HUDEP-2 (cell line): ENCODE measurements around the gene HTRA2.
A peak's percentile ranks its signal among the peaks of the same experiment; 100 is the strongest.
"Not testable (repeated sequence)": the region's sequence is repeated elsewhere in the genome, so short reads cannot be mapped to it uniquely, and the experiment has no call there.

Experiments
- DNase-seq, 76 experiments: peaks; one replicate each; lab custom pipeline; 2025; ENCODE audit not compliant: unreplicated experiment in 76 of 76; lab: John Stamatoyannopoulos, UW

The HTRA2 gene

GRCh38 chr2:74556831-74557370 is 27.2 kb downstream of the HTRA2 start:
- DNase-seq, result no peak

- no peak for DNase-seq
These were observed 28.8 kb downstream of the HTRA2 start for GRCh38 chr2:74558284-74559230.

DNA sequence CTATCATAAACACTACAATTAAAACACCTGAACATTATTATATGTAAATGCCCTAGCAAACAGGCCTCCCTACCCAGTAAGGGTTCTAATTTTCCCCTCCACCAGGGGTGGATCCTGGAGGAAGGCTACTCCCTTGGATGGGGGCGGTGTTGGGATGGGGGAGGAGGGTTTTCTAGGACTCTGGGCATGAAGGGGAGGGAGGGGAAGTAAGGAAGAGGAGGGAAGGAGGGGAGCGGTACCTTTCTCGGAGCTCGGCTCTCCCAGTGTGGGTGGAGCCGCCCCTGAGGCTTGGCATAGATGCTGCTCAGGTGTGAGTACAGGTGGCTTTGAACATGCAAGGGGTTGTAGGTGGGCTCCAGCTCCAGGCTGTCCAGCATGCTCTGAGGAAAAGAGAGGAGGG is 30.2 kb downstream of the HTRA2 start:
- DNase-seq, result no peak

- no peak for DNase-seq
These were observed 30.9 kb downstream of the HTRA2 start for GRCh38 chr2:74560591-74560990.

DNA sequence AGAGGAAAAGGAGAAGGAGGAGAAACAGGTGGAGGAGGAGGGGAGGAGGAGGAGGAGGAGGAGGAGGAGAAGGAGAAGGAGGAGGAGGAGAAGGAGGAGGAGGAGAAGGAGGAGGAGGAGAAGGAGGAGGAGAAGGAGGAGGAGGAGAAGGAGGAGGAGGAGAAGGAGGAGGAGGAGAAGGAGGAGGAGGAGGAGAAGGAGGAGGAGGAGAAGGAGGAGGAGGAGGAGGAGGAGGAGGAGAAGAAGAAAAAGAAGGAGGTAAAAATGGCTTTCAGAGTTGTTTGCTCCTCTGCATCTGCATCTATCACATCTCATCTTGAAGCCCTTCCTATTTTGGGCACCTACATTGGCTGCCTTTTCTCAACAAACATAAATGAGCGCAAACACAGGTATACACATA is 31.3 kb downstream of the HTRA2 start:
- DNase-seq, result not testable (repeated sequence)

DNA sequence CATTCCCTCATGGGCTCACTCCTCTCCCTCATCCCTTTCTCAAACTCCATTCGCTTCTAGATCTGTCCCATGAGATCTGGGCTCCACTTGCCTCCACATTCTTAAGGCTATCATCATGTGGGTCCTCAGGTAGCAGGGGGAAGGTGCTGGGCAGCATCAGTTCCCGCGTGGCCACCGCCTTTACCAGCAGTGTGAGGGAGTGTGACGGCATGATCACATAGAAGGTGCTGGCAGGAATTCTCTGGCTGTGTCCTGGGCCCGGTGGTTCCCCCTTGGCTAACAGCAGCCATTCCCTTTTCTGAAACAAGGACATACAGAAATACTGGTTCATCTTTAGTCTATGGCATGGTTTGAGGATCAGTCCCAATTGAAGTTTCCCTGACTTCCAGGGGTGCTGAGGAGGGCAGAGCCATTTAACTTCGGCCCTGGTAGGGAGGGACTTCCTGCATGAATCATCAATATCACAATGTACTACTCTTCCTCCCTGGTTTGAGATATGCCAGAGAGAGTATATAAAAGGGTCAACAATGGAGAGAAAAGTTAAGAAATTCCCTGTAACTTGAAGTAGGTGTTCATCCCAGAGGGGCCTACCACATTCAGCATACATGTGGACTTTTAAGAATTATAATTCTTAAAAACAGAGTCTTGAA is 32.5 kb downstream of the HTRA2 start:
- DNase-seq, result no peak

DNA sequence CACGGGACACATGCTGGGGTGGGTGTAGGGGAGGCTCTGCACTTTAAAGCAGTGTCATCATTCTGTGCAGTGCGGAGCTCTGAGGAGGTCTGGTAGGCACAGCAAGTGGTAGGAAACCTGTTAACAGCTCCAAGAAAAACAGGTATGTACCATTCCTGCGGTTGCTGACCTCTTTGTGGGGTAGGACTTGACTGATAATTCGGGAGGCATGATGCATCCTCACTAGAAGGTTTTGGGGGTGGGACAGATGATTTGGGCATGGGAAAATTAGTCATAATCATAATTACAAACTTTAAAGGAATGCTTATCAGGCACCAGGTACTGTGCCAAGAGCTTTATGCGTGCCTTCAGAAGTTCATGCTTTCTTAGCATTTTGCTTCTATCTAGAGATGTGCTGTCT is 34.5 kb downstream of the HTRA2 start:
- no peak for DNase-seq

DNA sequence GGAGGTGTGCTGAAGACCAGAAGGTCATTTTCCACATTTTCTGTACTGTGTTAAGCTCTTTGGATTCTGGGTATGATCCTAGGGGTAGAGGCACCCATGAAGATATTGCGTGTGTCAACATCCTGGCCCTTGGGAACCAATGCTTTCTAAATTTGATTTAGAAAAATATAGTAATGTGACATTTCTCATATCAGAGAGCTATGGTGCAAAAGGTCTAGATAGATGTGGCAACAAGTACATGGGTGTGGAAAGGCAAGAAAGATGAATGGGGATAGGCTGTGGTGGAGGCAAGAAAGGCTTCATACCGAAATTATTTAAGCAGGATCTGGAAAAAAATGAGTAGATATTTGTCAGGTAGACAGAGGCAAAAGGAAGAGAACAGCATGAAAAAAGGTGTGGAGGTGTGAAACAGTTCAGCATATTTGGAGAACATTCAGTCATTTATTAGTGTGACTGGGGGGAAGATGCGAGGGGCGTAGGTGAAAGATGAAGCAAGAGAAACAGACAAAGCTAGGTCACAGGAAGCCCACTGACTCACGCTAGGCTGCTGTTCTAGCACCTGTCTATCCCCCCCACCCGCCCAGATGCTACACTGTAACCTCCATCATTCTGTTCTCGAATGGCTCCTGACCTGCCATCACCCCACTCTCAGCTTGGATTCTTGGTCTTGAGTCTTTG is 36.5 kb downstream of the HTRA2 start:
- no peak for DNase-seq

GRCh38 chr2:74566754-74567085 is 37.0 kb downstream of the HTRA2 start:
- no peak for DNase-seq

- no peak for DNase-seq
These were observed 38.1 kb downstream of the HTRA2 start for GRCh38 chr2:74567881-74568280.

GRCh38 chr2:74569686-74570085 is 40.0 kb downstream of the HTRA2 start:
- DNase-seq, result no peak

GRCh38 chr2:74571058-74571457 is 41.3 kb downstream of the HTRA2 start:
- DNase-seq, result no peak

- peak in 1 of 76 experiments; percentile 4 for DNase-seq
These were observed 42.6 kb downstream of the HTRA2 start for GRCh38 chr2:74572178-74572925.

DNA sequence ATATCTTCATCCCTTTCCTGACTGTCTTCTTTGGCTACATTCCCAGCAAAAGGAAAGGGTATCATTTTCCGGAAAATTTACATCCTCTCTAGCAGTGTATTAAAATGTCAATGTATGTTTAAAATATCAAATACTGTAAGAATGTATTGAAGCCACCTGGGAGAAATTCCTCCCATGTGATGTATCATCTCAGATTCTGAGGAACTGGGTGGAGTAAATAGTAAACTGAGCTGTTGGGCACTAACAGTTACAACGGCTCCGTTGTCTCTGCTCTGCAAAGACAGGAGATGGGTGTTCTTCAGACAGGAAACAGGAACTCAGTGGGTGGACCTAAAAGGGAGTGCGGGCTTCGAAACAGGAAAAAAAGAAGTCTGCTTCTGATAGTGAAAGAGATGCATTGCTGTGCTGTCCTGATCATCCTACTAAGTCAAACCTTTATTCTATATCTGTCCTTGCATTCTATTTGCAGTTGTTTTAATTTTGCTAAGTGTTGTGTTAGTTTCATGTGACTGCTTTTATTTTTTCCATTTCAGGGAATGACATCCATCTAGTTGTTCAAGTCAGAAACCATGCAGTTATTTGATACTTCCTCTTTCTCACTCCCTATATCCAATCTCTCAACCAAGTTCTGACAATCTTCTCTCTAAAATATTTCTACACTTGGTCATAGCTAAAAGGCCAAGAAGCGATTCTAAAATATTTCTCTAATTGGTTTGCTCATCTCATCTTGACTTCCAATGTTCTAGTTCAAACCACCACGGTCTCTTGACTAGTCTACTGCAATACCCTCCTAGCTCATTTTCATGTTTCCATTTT is 44.2 kb downstream of the HTRA2 start:
- peak in 18 of 76 experiments; percentile 1 to 63 (median 20) for DNase-seq

DNA sequence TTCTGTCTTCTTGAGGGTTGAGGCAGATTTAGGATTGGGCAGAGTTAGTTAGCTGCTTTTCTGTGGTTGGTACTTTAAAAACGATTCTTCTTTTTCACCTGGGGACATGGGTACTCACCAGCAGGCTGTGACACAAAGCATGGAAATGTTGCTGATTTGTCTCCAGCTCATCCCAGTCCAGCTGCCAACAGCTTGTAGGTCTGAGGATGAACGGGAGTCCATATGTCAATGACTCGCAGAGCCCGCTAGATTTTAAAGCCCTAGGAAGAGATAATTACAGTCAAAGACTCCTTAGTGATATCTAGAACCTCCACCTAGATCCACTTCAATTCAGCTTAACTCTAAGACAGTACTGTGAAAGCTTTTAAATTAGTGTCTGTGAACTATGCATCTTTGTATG is 45.6 kb downstream of the HTRA2 start:
- no peak for DNase-seq

DNA sequence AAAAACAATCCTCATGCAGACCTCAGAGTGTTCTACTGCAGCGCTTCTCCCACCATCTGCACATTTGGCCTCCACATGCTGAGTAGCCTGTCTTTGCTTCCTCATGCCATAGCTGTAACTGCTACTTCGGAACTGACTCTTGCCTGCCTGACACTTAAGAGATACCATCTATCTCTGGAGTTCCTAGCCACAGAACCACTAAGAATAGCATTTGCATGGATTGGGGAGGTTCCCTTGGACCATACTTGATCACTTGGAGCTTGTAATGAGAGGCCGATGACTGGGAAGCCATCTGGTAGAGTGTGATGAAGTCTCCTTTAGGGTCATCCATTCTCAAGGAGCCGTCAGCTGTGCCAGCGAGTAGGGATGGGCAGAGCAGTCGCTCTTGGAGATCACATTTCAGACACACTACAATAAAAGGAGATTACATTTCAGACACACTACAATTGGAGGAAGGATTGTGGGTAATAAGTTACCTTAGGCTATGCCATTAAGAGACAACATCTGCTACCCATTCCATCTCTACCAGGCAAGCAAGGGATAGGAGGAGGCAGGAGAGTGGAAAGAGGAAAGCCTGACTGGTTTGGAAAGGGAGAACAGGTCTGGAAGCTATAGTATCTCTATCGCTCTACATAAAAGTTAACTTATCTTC is 46.6 kb downstream of the HTRA2 start:
- no peak for DNase-seq

DNA sequence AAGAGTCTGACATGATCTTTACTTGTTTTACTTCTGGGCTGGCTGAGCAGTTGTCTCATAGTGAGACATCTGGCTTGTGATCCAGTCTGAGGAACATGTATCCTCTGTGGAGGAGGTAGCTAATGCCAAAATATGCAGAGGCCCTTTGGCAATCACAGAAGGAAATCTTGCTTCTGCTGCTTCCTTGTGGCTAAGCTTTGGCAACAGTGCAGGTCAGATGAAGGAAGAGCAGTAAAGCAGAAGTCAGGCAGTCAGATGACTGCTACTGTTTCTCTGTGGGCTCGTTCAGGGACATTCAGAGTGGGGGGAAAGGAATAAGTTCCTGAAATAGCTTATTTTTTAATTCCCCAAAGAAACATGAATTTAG is 47.1 kb downstream of the HTRA2 start:
- peak in 8 of 76 experiments; percentile 2 to 37 (median 14) for DNase-seq

DNA sequence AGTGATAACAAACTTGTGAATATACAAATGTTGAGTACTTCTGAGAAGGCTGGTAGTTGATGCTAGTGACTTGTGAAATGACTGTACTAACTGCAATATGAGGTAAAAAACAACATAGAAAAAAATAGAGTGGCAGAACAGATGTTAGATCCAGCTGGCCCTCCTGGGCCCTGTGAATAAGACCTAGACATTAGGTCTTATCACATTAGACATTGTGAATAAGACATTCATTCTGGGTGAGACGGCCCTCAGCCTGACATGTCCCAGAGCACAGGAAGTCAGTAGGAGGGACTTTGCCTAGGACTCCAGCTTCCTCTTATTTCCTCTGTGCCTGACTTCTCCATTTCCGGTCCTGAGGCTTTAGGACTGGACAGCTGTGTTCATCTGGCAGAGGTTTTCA is 47.7 kb downstream of the HTRA2 start:
- DNase-seq, result peak in 4 of 76 experiments; percentile 6 to 28 (median 14)

DNA sequence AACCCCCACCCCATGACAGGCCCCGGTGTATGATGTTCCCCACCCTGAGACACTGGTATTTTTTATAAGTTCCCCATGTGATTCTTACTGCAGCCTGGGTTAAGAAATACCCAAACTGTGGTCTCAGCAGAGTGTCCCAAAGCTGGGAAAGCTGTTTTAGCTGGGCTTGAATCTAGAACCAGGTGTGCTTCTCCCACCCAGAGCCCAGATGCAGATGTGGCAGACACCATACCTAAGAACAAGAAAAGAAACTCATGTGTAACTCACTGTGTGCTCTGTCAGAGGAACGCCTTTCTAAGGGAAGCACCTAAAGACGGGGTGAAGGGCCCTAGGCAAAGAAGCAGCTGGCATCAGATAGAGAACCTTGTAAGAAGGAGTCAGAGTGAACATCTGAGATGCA is 48.7 kb downstream of the HTRA2 start:
- DNase-seq, result no peak
